ENCODE results near the gene SRI. TPM values are rescaled to one million over a fixed set of nuclear protein-coding genes. Genes with fewer than 3 reads are reported as not detected.
A peak's percentile ranks its signal among the peaks of the same experiment; 100 is the strongest.
"Not testable (repeated sequence)": the region's sequence is repeated elsewhere in the genome, so short reads cannot be mapped to it uniquely, and the experiment has no call there.

SRI gene
- total RNA-seq, 1 donor from 2014 or later, result 83.5 TPM

DNA sequence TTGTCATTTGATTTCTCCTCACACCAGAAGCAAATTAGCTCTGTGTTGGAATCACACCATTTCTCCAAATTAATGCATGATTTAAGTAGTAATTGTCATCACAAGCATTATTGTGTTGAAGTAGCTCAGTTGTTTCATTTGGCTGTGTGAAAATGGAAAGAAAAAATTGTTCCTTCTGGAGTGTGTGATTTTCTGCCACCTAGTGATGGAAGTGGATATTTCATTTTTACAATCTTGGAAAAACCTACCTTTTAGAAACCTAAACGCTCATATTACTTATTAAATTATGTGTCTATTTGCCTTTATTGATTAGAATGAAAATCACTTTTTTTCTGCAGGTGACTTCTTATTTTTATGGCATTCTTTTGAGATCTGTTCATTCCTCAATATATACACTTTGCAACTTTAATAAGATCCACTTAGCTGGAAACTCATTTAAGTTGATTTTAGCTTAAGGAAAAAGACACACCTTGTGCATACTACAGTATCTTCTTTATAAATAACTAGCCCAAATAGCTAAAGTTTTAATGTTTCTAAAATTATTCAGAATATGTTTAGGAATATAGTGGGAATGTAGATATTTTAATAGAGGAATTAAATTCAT is 50.0 kb downstream of the SRI start:
- Mint-ChIP-seq H3K27ac (no peak overlapping the region), H3K9me3 (no peaks in the 10 kb centered on the region)

DNA sequence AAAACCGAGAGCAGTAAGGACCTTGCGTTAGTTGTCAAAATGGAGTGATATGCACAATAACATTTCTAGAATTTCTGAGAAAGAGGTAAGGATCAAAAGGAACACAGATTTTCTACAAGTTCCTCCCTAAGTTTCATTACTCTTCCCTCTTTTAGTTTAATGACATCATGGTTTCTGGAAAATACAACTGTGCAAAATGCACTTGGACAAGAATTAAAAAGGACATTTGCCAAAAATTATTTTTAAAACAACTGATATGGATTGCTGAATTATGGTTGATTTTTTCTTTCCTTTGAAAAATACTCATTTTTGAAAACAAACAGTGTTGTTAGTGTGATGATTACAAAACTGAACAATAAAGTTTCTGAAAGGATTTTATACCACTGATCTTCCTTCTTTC is 52.1 kb downstream of the SRI start:
- Mint-ChIP-seq H3K4me1 (no peaks in the 10 kb centered on the region), H3K27me3 (ENCODE audit: low read depth) (no peaks in the 10 kb centered on the region), H3K9me3 (no peaks in the 10 kb centered on the region), H3K27ac (no peak overlapping the region), H3K4me3 (no peak overlapping the region), H3K36me3 (no peaks in the 10 kb centered on the region)
- TF ChIP-seq, protein P1, sequence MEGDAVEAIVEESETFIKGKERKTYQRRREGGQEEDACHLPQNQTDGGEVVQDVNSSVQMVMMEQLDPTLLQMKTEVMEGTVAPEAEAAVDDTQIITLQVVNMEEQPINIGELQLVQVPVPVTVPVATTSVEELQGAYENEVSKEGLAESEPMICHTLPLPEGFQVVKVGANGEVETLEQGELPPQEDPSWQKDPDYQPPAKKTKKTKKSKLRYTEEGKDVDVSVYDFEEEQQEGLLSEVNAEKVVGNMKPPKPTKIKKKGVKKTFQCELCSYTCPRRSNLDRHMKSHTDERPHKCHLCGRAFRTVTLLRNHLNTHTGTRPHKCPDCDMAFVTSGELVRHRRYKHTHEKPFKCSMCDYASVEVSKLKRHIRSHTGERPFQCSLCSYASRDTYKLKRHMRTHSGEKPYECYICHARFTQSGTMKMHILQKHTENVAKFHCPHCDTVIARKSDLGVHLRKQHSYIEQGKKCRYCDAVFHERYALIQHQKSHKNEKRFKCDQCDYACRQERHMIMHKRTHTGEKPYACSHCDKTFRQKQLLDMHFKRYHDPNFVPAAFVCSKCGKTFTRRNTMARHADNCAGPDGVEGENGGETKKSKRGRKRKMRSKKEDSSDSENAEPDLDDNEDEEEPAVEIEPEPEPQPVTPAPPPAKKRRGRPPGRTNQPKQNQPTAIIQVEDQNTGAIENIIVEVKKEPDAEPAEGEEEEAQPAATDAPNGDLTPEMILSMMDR (IDR thresholded peaks at IDR 0.05; ENCODE audit: unreplicated experiment), result no peak
- no peak for DNase-seq (ENCODE audit: low spot score in 2 of 2, unreplicated experiment in 2 of 2)

More for the DNA sequence above, 50.0 kb downstream of the SRI start:
- TF ChIP-seq, protein P1 (IDR thresholded peaks at IDR 0.05; ENCODE audit: unreplicated experiment), result peak; percentile 81
- DNase-seq (ENCODE audit: low spot score in 2 of 2, unreplicated experiment in 2 of 2), result no peak
- Mint-ChIP-seq H3K36me3 (no peaks in the 10 kb centered on the region), H3K4me3 (no peak overlapping the region), H3K4me1 (no peaks in the 10 kb centered on the region), H3K27me3 (ENCODE audit: low read depth) (no peaks in the 10 kb centered on the region)

DNA sequence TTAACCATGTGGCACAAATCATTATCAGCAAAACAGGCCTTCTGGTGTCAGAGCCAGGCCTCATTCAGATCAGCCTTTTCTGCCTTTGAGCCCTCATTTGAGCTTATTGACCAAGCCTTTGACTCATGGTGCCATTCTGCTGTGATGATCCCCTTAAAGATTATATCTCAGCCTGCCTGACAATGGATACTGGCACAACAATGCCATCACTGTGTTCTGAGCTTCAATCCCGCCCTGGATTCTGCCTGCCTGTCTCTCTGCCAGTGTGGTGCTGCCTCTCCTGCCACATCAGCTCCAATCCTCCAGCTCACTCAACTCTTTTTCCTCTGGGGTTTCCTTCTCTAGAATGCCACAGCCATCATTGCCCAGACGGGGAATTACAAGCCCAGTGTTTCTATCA is 52.6 kb downstream of the SRI start:
- Mint-ChIP-seq H3K27me3 (ENCODE audit: low read depth) (no peaks in the 10 kb centered on the region), H3K4me1 (no peaks in the 10 kb centered on the region), H3K4me3 (no peak overlapping the region), H3K9me3 (no peaks in the 10 kb centered on the region), H3K36me3 (no peaks in the 10 kb centered on the region), H3K27ac (no peak overlapping the region)
- no peak for DNase-seq (ENCODE audit: low spot score in 2 of 2, unreplicated experiment in 2 of 2)
- TF ChIP-seq, protein P1 (IDR thresholded peaks at IDR 0.05; ENCODE audit: unreplicated experiment), result no peak

DNA sequence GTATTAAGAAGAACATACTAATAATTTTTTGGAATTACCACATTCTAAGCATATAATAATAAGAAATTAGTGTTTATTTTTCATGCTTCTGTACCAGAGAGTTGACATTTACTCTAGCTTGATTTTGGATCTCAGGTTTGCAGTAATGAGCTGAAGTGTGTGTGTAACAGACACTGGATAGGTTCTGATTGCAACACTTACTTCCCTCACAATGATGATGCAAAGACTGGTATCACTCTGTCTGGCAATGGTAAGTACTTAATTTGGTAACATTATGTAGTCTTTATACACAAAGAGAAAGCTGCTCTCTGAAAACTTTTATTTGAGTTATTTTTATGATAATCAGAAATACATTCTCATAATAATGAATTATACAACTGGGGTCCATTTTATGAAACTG is 54.1 kb downstream of the SRI start:
- TF ChIP-seq, protein P1 (IDR thresholded peaks at IDR 0.05; ENCODE audit: unreplicated experiment), result no peak
- H3K36me3 Mint-ChIP-seq, result no peaks in the 10 kb centered on the region
- no peak for DNase-seq (ENCODE audit: low spot score in 2 of 2, unreplicated experiment in 2 of 2)
- H3K9me3 Mint-ChIP-seq, result peaks cover 7% of the 10 kb centered on the region
- no peak overlapping the region for H3K27ac Mint-ChIP-seq
- no peaks in the 10 kb centered on the region for H3K27me3 Mint-ChIP-seq (ENCODE audit: low read depth)
- H3K4me3 Mint-ChIP-seq, result no peak overlapping the region
- H3K4me1 Mint-ChIP-seq, result no peaks in the 10 kb centered on the region

DNA sequence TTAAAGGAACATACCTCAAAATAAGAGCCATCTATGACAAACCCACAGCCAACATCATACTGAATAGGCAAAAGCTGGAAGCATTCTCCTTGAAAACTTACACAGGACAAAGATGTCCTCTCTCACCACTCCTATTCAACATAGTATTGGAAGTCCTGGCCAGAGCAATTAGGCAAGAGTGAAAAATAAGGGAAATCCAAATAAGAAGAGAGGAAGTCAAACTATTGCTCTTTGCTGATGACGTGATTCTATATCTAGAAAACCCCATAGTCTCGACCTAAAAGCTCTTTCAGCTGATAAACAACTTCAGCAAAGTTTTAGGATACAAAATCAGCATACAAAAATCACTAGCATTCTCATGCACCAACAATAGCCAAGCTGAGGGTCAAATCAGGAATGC is 60.1 kb downstream of the SRI start:
- not testable (repeated sequence) for H3K36me3 Mint-ChIP-seq; H3K27me3 Mint-ChIP-seq (ENCODE audit: low read depth); H3K4me3 Mint-ChIP-seq; H3K27ac Mint-ChIP-seq; H3K4me1 Mint-ChIP-seq; DNase-seq (ENCODE audit: low spot score in 2 of 2, unreplicated experiment in 2 of 2)
- H3K9me3 Mint-ChIP-seq, result peaks cover 41% of the 10 kb centered on the region

DNA sequence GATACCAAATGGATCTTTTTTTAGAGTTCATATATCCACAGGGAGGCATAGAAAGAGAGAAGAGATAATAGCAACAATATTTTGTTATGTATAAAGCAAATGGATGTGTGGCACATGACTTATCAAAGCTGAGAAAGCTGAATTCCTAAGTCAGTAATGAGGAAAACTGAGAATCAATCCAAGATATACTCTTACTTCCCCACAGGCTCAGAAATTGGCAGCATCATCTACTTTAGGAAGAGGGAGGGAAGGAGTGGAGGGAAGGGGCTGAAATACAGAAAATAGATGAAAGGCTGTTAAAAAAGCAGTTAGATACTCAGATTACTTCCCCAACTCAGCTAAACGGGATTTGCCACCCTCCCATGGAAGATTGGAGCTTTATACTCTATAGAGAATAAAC is 63.5 kb downstream of the SRI start:
- no peak for DNase-seq (ENCODE audit: low spot score in 2 of 2, unreplicated experiment in 2 of 2)
- TF ChIP-seq, protein P1 (IDR thresholded peaks at IDR 0.05; ENCODE audit: unreplicated experiment), result no peak
- H3K36me3 Mint-ChIP-seq, result peaks cover 10% of the 10 kb centered on the region
- H3K4me1 Mint-ChIP-seq, result no peaks in the 10 kb centered on the region
- H3K27me3 Mint-ChIP-seq (ENCODE audit: low read depth), result no peaks in the 10 kb centered on the region
- H3K27ac Mint-ChIP-seq, result no peak overlapping the region
- H3K9me3 Mint-ChIP-seq, result peaks cover 37% of the 10 kb centered on the region
- no peak overlapping the region for H3K4me3 Mint-ChIP-seq
